Keratinocyte (primary cell): ENCODE measurements around the gene NPAS3. TPM values are rescaled to one million over a fixed set of nuclear protein-coding genes. Genes with fewer than 3 reads are reported as not detected.

Experiments
- DNase-seq: peaks from one replicate; pipeline ENCODE4 v3.0.0-alpha.2; 2011; ENCODE audit warnings: low read depth, missing footprints, low spot score
- FAIRE-seq: peaks from 2 replicates; lab custom pipeline; 2011; peaks lifted over from hg19 to GRCh38; lab: Jason Lieb, UNC
- H2AFZ ChIP-seq: 2 replicates; pipeline ENCODE4 v1.6.0; 2012; ENCODE audit warnings: low read length, control low read depth, inconsistent platforms; ENCODE audit not compliant: control insufficient read depth
- H3K27ac ChIP-seq: 2 replicates; pipeline ENCODE4 v1.5.1; 2011; ENCODE audit warnings: low read length; ENCODE audit not compliant: control insufficient read depth, insufficient read depth
- H3K27me3 ChIP-seq: 3 replicates; pipeline ENCODE4 v1.6.0; 2011; ENCODE audit warnings: low read length; ENCODE audit not compliant: control insufficient read depth, insufficient read depth; ENCODE audit errors: extremely low read depth
- H3K36me3 ChIP-seq, 2 experiments: 2 replicates in 1 of 2; 3 replicates in 1 of 2; pipeline ENCODE4 v1.5.1; 2011; ENCODE audit warnings: low read length in 2 of 2, mild to moderate bottlenecking in 1 of 2; ENCODE audit not compliant: control insufficient read depth in 2 of 2, insufficient read depth in 2 of 2; ENCODE audit errors: extremely low read depth in 1 of 2
- H3K4me1 ChIP-seq: 3 replicates; pipeline ENCODE4 v1.5.1; 2011; ENCODE audit warnings: low read length; ENCODE audit not compliant: control insufficient read depth, insufficient read depth; ENCODE audit errors: extremely low read depth
- H3K4me2 ChIP-seq: 3 replicates; pipeline ENCODE4 v1.6.0; 2011; ENCODE audit warnings: low read depth, low read length; ENCODE audit not compliant: control insufficient read depth, insufficient read depth; ENCODE audit errors: extremely low read depth
- H3K4me3 ChIP-seq, 3 experiments: fragments of 200-600 bp in 1 of 3; sonication (generic) in 1 of 3; 2 replicates in 2 of 3; 3 replicates in 1 of 3; pipeline ENCODE4 v1.5.1; 2011 to 2016; ENCODE audit warnings: low read length in 3 of 3, mild to moderate bottlenecking in 3 of 3, control low read depth in 2 of 3, inconsistent platforms in 1 of 3, low read depth in 1 of 3, mixed read lengths in 1 of 3, mixed run types in 1 of 3, moderate library complexity in 1 of 3; ENCODE audit not compliant: control insufficient read depth in 2 of 3, insufficient read depth in 2 of 3; ENCODE audit errors: extremely low read depth in 1 of 3
- H3K79me2 ChIP-seq: 2 replicates; pipeline ENCODE4 v1.6.0; 2012; ENCODE audit warnings: low read length; ENCODE audit not compliant: control insufficient read depth, insufficient read depth
- H3K9ac ChIP-seq: 3 replicates; pipeline ENCODE4 v1.6.0; 2011; ENCODE audit warnings: low read length; ENCODE audit not compliant: control insufficient read depth, insufficient read depth; ENCODE audit errors: extremely low read depth
- H3K9me1 ChIP-seq: 3 replicates; pipeline ENCODE4 v1.6.0; 2011; ENCODE audit warnings: low read length; ENCODE audit not compliant: control insufficient read depth, insufficient read depth; ENCODE audit errors: extremely low read depth
- H3K9me3 ChIP-seq: 2 replicates; pipeline ENCODE4 v1.5.1; 2012; ENCODE audit warnings: low read depth, low read length; ENCODE audit not compliant: control insufficient read depth
- H4K20me1 ChIP-seq: 3 replicates; pipeline ENCODE4 v1.6.0; 2011; ENCODE audit warnings: low read length; ENCODE audit not compliant: control insufficient read depth, insufficient read depth; ENCODE audit errors: extremely low read depth
- CTCF ChIP-seq, 3 experiments: IDR thresholded peaks in 1 of 3; conservative IDR thresholded peaks in 1 of 3; optimal IDR thresholded peaks in 1 of 3; 2 replicates in 2 of 3; 3 replicates in 1 of 3; pipeline versions ENCODE3 to v1.5.1; 2011; ENCODE audit warnings: low read length in 3 of 3, mild to moderate bottlenecking in 3 of 3, moderate library complexity in 2 of 3, control low read depth in 1 of 3, inconsistent platforms in 1 of 3; ENCODE audit not compliant: insufficient read depth in 2 of 3; ENCODE audit errors: extremely low read depth in 1 of 3
- EZH2 ChIP-seq: IDR thresholded peaks from one replicate; pipeline ENCODE4 v1.6.1; 2012; ENCODE audit warnings: inconsistent platforms, mild to moderate bottlenecking, low read length, moderate library complexity
- dilution Hi-C: fragments of 300-500 bp; cut with MboI; formaldehyde crosslinking; loops from one replicate; pipeline ENCODE4 v1.7.0; 2020; ENCODE audit warnings: low sequenced_read_pairs; ENCODE audit not compliant: extremely low pct_ligation_motif_present
- polyA plus RNA-seq, 5 experiments: library from polyadenylated mRNA; depleted of rRNA in 3 of 5; stranded (reverse) in 3 of 5; stranded (forward) in 1 of 5; unstranded in 1 of 5; fragments of >200 nt; gene quantifications; 1 replicate in 1 of 5; 2 replicates in 3 of 5; 3 replicates in 1 of 5; pipeline versions ENCODE4 v1.2.1 to v1.2.3, GENCODE V29; 2011 to 2012; ENCODE audit warnings: missing spikeins in 2 of 5, low read depth in 1 of 5, low replicate concordance in 1 of 5

The NPAS3 gene
- polyA plus RNA-seq, 1 donor (not counting 4 experiments of a cell fraction or from before 2014, with no cell fraction given), result 0.07 TPM

- Histone ChIP-seq H3K36me3 (no peaks in the 10 kb centered on the region), H3K27ac (no peak overlapping the region), H4K20me1 (no peaks in the 10 kb centered on the region), H3K4me1 (no peaks in the 10 kb centered on the region), H3K27me3 (no peaks in the 10 kb centered on the region), H3K79me2 (no peaks in the 10 kb centered on the region), H3K4me3 (no peak overlapping the region), H3K9ac (no peak overlapping the region), H3K9me1 (no peaks in the 10 kb centered on the region), H2AFZ (no peak overlapping the region), H3K9me3 (no peaks in the 10 kb centered on the region), H3K4me2 (no peak overlapping the region)
- DNase-seq, result no peak
- no peak for FAIRE-seq
- dilution Hi-C loops, result no loop called here
- TF ChIP-seq EZH2 (no peak), CTCF (optimal IDR thresholded peaks at IDR 0.05 in 1 of 3, IDR thresholded peaks at IDR 0.05 in 1 of 3, conservative IDR thresholded peaks at IDR 0.05 in 1 of 3; ENCODE audit: extremely low read depth in 1 of 3, insufficient read depth in 2 of 3, low read length in 3 of 3) (no peak)
Measured at GRCh38 chr14:32980902-32981501, 42.3 kb downstream of the NPAS3 start.

GRCh38 chr14:32984241-32984930, 45.7 kb downstream of the NPAS3 start:
- Histone ChIP-seq H3K79me2 (no peaks in the 10 kb centered on the region), H4K20me1 (no peaks in the 10 kb centered on the region), H3K27me3 (no peaks in the 10 kb centered on the region), H3K9me3 (no peaks in the 10 kb centered on the region), H3K27ac (no peak overlapping the region), H3K4me3 (no peak overlapping the region), H3K36me3 (no peaks in the 10 kb centered on the region), H3K4me2 (no peak overlapping the region), H3K4me1 (no peaks in the 10 kb centered on the region), H3K9ac (no peak overlapping the region), H2AFZ (no peak overlapping the region), H3K9me1 (no peaks in the 10 kb centered on the region)
- DNase-seq, result no peak
- TF ChIP-seq EZH2 (no peak), CTCF (optimal IDR thresholded peaks at IDR 0.05 in 1 of 3, IDR thresholded peaks at IDR 0.05 in 1 of 3, conservative IDR thresholded peaks at IDR 0.05 in 1 of 3; ENCODE audit: extremely low read depth in 1 of 3, insufficient read depth in 2 of 3, low read length in 3 of 3) (no peak)
- FAIRE-seq, result no peak
- dilution Hi-C loops, result no loop called here
